ENCODE measurements around the gene ADCYAP1R1.

The ADCYAP1R1 gene

DNA sequence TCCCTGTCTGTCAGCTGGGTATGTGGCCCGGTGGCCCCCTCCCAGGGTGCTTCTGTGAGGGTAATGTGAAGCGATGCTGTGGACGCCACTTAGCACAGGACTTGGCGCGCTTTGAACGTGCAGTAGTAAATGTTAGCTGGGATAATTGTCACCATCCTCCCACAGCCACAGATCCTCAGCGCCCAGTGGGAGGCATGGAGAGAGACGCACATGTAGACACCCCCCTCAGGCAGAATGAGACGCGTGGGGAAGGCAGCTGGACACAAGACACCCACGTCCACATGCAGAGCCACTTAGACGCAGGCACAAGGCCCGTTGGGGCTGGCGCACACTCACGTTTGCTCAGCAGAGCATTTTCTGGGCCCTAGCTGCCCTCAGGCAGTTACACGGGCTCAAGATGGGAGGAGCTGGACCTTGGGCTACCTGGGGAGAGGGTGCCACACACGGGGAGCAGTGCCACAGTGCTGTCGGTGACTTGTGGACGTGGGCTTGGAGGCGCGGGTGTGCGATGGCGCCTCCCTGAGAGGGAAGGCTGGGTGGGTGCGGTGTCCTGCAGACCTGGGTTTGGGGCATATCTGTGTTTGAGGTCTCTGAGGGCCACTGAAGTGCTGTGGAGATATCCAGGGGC lies 26.4 kb downstream of the ADCYAP1R1 start:
- DNase-seq = no peak
- TF ChIP-seq GATA1 (IDR thresholded peaks at IDR 0.05; ENCODE audit: low read depth, low read length) (no peak), POLR2A (IDR thresholded peaks at IDR 0.05; ENCODE audit: low read length) (no peak)

DNA sequence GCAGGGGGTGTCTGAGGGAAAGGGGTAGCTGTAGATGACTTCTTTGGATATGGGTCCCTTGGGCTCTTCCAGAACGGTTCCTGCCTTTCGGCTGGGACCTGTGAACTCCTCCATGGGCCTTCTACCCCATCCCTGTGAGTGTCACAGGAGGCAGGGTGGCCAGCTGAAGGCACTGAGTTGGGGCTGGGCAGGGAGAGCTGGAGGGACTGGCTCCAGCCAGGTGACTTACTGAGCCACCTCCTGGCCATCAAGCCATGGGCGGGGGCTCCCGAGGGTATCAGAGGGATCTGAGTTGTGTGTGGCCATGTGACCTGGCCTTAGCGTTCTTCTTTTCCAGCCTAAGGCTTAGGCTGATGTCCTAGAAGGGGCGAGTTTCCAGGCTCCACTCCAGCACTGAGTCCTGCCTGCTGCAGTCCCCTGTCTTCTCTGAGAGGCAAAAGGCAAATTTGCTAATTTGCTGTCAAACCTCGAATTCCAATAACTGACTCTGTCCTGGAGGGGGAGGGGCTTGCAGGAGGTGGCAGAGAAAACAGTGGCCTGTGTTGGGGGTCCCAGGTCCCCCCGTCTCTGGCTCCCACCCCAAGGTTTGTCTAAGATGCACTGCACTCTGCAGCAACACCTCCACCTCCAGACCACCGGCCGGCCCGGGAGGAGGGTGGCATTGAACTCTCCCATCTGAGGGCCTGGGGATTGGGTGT lies 27.2 kb downstream of the ADCYAP1R1 start:
- DNase-seq = no peak
- TF ChIP-seq GATA1 (IDR thresholded peaks at IDR 0.05; ENCODE audit: low read depth, low read length) (no peak), POLR2A (IDR thresholded peaks at IDR 0.05; ENCODE audit: low read length) (no peak)

DNA sequence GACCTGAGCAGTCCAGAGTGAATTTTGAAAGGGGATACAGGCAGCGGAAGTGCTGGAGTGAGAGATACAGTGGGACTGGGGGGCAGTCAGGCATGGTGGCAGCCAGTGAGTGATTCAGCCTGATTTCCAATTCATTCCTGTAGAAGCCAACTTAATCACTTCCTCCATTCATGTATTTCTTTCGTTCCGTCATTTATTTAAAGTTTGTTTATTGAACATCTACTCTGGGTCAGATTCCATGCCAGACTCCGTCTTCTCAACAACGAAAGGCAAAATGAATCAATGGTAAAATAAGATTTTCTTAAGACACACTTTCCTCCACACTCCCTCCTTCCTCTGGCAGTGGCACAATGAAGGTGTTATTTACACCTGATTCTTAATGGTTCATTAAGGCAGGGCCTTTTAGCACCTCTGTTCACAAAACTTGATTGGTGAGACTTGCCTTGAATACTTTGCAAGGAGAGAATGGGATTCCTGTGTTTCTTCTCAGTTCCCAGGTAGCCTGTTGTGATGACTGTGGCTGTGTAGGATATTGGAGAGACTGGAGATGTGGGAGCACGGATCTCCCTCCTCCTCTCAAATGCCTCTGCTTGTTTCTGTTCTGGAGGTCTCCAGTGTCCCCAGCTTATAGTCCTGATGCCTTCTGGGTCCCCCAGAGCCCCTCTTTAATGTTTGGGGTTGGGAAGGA lies 27.9 kb downstream of the ADCYAP1R1 start:
- TF ChIP-seq POLR2A (IDR thresholded peaks at IDR 0.05; ENCODE audit: low read length) (no peak), GATA1 (IDR thresholded peaks at IDR 0.05; ENCODE audit: low read depth, low read length) (no peak)
- DNase-seq = no peak

DNA sequence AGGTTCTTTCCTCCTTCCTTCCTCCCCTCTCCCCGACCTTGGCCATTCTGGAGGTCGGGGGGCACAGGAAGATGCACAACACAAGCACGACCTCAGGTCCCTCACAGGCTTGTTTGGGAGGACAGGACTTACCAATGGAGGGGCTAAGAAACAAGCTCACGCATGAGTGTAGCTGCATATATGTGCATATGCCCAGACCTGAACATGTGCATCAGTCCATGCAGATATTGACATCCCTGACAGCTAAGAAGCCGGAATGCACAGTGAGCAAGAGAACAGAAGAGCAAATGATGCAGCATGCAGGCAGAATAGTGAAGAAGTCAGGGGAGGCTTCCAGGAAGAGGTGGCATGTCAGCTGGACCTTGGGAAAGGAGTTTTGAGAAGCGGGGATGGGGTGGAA lies 28.7 kb downstream of the ADCYAP1R1 start:
- DNase-seq = no peak
- TF ChIP-seq GATA1 (IDR thresholded peaks at IDR 0.05; ENCODE audit: low read depth, low read length) (no peak), POLR2A (IDR thresholded peaks at IDR 0.05; ENCODE audit: low read length) (no peak)

DNA sequence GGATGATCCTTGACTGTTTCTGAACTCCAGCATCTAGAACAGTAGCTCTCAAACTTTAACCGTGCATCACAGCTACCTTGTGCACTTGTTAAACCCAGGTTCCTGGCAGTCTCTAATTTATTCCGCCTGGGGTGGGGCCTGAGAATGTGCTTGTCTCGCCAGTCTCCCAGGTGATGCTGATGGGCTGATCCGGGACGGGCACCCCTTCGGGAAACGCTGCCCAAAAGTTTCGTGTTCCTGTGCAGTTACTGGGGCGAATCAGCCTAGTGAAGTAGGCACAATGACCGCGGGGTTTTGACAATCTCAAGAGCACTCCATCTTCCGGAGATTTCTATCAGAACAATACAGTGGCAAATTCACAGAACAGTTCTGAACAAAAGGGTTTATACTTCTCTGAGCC lies 29.9 kb downstream of the ADCYAP1R1 start:
- TF ChIP-seq POLR2A (IDR thresholded peaks at IDR 0.05; ENCODE audit: low read length) = no peak
- no peak for TF ChIP-seq GATA1 (IDR thresholded peaks at IDR 0.05; ENCODE audit: low read depth, low read length)
- no peak for DNase-seq

DNA sequence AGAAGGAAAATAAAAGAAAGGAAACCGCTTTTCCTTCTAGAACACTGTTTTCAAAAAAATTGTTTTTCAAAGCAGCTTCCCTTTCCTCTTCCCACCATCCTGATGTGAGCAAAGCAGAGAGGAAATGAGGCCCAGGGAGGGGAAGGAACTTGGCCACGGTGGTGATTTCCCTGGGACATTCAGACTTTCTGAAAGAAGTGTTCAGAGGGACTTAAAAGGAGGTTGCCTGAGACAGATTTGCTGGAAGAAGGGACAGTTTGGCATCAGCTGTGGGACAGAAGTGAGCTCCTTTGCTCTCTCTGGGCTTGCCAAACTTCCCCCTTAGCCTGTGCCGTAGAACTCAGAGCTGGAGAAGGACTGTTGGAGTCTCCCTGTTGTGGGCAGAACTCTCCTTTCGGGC lies 30.3 kb downstream of the ADCYAP1R1 start:
- no peak for DNase-seq
- TF ChIP-seq POLR2A (IDR thresholded peaks at IDR 0.05; ENCODE audit: low read length) (no peak), GATA1 (IDR thresholded peaks at IDR 0.05; ENCODE audit: low read depth, low read length) (no peak)

DNA sequence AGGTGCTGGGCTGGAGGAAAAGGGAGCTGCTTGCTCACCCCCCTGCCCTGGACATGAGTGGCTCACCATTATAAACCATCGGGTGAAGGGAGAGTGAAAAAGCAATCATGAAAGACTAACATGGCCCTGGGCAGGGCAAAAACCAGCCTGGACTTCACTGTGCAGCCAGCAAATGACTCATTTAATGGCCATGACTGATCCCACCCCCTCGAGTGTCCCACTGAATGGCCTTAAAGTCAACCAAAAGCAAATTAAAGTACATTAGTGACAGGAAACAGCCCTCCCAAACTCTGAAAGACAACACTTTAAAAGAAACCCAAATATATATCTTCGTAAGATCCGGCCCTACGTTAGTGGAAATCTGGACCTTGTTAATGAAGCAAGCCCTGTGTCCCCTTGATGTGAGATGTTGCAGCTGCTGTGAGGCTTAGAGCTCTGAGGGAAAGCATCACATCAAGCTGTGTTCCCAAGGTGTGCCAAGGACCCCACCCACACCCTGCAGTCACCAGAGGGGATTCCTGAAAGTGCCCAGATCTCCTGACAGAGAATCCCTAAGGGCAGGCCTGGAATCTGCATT lies 31.2 kb downstream of the ADCYAP1R1 start:
- no peak for DNase-seq
- TF ChIP-seq POLR2A (IDR thresholded peaks at IDR 0.05; ENCODE audit: low read length) = no peak
- no peak for TF ChIP-seq GATA1 (IDR thresholded peaks at IDR 0.05; ENCODE audit: low read depth, low read length)

DNA sequence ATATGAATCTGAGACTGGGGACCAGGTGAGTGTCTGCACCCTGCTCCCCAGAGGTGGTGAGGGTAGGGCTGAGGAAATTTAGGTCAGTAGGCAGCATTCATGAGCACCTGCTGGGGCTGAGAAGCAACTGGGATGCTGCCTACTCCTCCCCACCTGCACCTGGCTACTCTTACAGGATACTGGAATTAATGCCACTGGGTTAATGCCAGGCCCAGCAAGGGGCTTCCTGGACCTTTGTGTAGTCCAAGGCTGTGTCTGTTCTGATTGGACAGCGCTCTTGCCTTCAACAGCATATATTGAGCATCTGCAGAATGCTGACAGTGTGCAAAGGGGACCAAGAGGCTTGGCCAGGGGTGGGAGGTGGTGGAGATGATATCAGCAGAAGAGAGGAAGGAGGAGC lies 32.1 kb downstream of the ADCYAP1R1 start:
- DNase-seq = no peak
- no peak for TF ChIP-seq GATA1 (IDR thresholded peaks at IDR 0.05; ENCODE audit: low read depth, low read length)
- TF ChIP-seq POLR2A (IDR thresholded peaks at IDR 0.05; ENCODE audit: low read length) = no peak

DNA sequence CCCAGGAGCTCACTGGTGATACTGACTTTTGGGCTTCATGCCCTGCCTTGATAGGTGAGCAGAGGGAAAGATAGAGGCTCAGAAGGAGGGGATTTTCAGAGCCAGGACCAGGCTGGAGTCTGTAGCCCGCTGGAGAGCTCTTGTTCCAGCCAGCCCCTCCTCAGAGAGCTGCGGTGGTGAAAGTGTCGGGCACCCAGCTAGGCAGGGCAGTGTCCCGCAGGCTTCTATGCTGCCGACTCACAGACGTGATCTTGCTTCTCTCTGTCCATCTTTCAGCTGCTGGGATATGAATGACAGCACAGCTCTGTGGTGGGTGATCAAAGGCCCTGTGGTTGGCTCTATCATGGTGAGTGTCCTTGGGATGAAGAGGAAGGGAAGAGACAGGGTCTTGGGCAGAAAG lies 35.2 kb downstream of the ADCYAP1R1 start:
- no peak for DNase-seq
- TF ChIP-seq POLR2A (IDR thresholded peaks at IDR 0.05; ENCODE audit: low read length) = no peak
- no peak for TF ChIP-seq GATA1 (IDR thresholded peaks at IDR 0.05; ENCODE audit: low read depth, low read length)

DNA sequence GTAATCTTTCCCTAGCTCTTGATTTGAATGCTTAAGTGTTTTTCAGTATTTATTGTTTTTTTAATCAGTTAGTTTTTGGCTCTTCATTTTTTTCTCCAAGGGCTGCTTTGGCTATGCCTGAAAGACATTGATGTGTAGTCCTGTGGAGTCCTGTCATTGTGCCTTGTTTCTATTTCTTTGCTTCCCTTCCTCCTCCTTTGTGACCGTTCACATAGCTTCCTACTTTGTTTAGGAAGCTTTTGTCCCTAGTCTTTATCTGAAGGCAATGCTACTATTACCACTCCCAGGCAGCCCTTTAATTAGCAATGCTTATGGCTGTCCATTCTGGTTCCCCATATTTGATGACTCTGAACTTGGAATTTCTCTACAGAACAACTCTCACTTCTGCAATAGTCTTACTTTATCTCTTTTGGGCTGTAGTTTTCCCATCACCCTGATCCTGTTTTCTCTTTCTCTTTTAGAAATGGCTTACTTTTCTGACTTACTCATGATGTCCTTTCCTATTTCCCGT lies 39.9 kb downstream of the ADCYAP1R1 start:
- no peak for TF ChIP-seq POLR2A (IDR thresholded peaks at IDR 0.05; ENCODE audit: low read length)
- no peak for TF ChIP-seq GATA1 (IDR thresholded peaks at IDR 0.05; ENCODE audit: low read depth, low read length)
- no peak for DNase-seq

DNA sequence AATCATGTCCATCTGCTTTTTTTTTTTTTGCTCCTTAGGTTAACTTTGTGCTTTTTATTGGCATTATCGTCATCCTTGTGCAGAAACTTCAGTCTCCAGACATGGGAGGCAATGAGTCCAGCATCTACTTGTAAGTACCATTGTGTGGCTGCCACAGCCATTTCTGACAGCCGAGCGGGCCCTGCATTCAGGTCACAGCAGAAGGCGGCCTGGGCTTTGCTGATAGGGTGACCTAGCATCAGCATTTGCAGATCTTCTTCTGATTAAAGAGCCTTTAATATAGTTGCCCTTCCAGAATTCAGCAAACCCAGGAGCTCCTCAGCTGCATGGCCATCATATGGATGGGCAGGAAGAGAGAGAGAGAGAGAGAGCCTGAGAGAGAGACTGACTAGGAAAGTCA lies 40.5 kb downstream of the ADCYAP1R1 start:
- no peak for DNase-seq
- TF ChIP-seq POLR2A (IDR thresholded peaks at IDR 0.05; ENCODE audit: low read length) = no peak
- no peak for TF ChIP-seq GATA1 (IDR thresholded peaks at IDR 0.05; ENCODE audit: low read depth, low read length)

DNA sequence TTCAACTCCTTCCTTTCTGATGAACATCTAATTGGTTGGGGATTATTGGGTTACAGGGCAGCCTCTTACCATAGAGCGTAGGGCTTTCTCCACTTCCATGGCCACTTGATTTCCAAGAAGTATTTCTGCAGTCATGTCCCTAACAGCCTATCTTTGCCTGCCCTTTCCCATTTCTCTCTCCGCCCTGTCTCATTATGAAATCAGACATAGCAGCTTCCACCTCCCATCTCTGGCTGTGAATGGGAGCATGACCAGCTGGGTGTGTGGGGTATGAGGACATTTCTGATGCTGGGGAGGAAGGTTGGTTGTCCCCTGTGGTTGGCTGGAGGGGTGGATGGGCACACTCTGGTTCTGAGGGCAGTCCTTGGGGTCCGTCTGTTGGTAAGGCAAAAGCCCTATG lies 41.2 kb downstream of the ADCYAP1R1 start:
- no peak for DNase-seq
- no peak for TF ChIP-seq GATA1 (IDR thresholded peaks at IDR 0.05; ENCODE audit: low read depth, low read length)
- no peak for TF ChIP-seq POLR2A (IDR thresholded peaks at IDR 0.05; ENCODE audit: low read length)

DNA sequence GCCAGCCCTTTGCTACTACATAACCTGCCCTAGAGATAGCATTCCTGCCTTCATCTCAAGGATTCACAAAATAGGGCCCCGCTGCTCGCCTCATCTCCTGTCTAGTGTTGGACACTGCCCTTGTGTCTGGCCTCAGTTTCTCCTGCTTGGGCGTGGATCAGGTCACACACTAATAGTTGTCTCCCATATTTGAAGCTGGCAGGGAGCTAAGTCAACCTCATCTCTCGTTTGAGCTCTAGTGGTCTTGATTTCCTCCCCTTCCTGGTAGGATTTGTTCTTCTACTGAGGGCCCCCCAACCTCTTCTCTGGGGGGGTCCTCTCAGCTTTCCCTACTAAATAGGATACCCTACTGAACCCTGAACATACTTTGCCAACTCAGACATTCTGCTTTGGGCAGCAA lies 42.2 kb downstream of the ADCYAP1R1 start:
- no peak for DNase-seq
- TF ChIP-seq GATA1 (IDR thresholded peaks at IDR 0.05; ENCODE audit: low read depth, low read length) (no peak), POLR2A (IDR thresholded peaks at IDR 0.05; ENCODE audit: low read length) (no peak)

All from erythroblast (primary cell).